LNCaP clone FGC (cell line): ENCODE results near the gene STK36.
A peak's percentile ranks its signal among the peaks of the same experiment; 100 is the strongest.
"Not testable (repeated sequence)": the region's sequence is repeated elsewhere in the genome, so short reads cannot be mapped to it uniquely, and the experiment has no call there.

ENCODE experiments used
- DNase-seq: peaks from one replicate; pipeline ENCODE4 v3.0.0-alpha.2; 2011; ENCODE audit warnings: low read depth
- H3K4me3 ChIP-seq: 2 replicates; pipeline ENCODE4 v1.5.1; 2011; ENCODE audit warnings: mild to moderate bottlenecking, low read depth, low read length, control low read depth
- CTCF ChIP-seq: IDR thresholded peaks from 2 replicates; pipeline ENCODE4 v1.5.1; 2012; ENCODE audit warnings: mild to moderate bottlenecking; ENCODE audit not compliant: control insufficient read depth, insufficient read depth; ENCODE audit errors: extremely low read depth

STK36 gene

GRCh38 chr2:218680061-218680460 lies 8.2 kb downstream of the STK36 start:
- DNase-seq, result no peak
- TF ChIP-seq CTCF, result no peak
- no peak overlapping the region for H3K4me3 ChIP-seq

- not testable (repeated sequence) for H3K4me3 ChIP-seq
- DNase-seq, result peak; percentile 62
- peak; percentile 72 for TF ChIP-seq CTCF
Observed at GRCh38 chr2:218687400-218688060, 15.6 kb downstream of the STK36 start.

GRCh38 chr2:218691234-218691633 lies 19.3 kb downstream of the STK36 start:
- no peak overlapping the region for H3K4me3 ChIP-seq
- no peak for DNase-seq
- TF ChIP-seq CTCF, result no peak

- no peak for DNase-seq
- no peak overlapping the region for H3K4me3 ChIP-seq
- no peak for TF ChIP-seq CTCF
Observed at GRCh38 chr2:218694405-218695145, 22.7 kb downstream of the STK36 start.

- no peak overlapping the region for H3K4me3 ChIP-seq
- TF ChIP-seq CTCF, result no peak
- DNase-seq, result no peak
Observed at GRCh38 chr2:218698885-218699284, 27.0 kb downstream of the STK36 start.

GRCh38 chr2:218701806-218702205 lies 29.9 kb downstream of the STK36 start:
- no peak for DNase-seq
- TF ChIP-seq CTCF, result no peak
- H3K4me3 ChIP-seq, result no peak overlapping the region
